K562 (cell line): ENCODE data around the gene CTAG1B. TPM values are rescaled to one million over a fixed set of nuclear protein-coding genes. Genes with fewer than 3 reads are reported as not detected.

ENCODE experiments used
- ATAC-seq: fragments of 200-7000 bp; cut with Tn5 transposase; 3 replicates; pipeline ENCODE4 v1.9.1; 2020; ENCODE audit warnings: moderate library complexity
- BruUV-seq: library from RNA; stranded (reverse); fragments of 400-500 nt; replicated peaks from 2 replicates; lab custom pipeline; 2021; lab: Mats Ljungman, UMichigan
- CTCF ChIA-PET: fragments of 300-600 bp; formaldehyde crosslinking; extraction: SDS; loops from one replicate; lab custom pipeline; 2021; ENCODE audit warnings: low intra/inter-chr PET ratio; lab: Yijun Ruan, JAX
- POLR2A ChIA-PET: fragments of 300-600, 350-650 bp; sonication (Branson Sonifier 250); formaldehyde crosslinking; extraction: SDS; loops from one replicate; lab custom pipeline; 2021; ENCODE audit warnings: antibody characterized with exemption, inconsistent platforms; lab: Yijun Ruan, JAX
- DNase-seq, 4 experiments: peaks; one replicate each; pipeline versions ENCODE4 v3.0.0 to v3.0.0-alpha.2; 2011 to 2018; ENCODE audit warnings: low spot score in 3 of 4, mixed read lengths in 3 of 4; ENCODE audit errors: extremely low read depth in 1 of 4
- FAIRE-seq: peaks from 2 replicates; lab custom pipeline; 2011; peaks lifted over from hg19 to GRCh38; lab: Jason Lieb, UNC
- H2AFZ ChIP-seq: 2 replicates; pipeline ENCODE4 v1.6.0; 2011; ENCODE audit warnings: low read depth, low read length, control low read depth, inconsistent platforms
- H3K27ac ChIP-seq: fragments of 200-600 bp; 3 replicates; pipeline ENCODE4 v1.8.0; 2011; ENCODE audit warnings: low read depth, mild to moderate bottlenecking, control low read depth, inconsistent platforms, low read length, moderate library complexity, mixed read lengths; ENCODE audit errors: extremely low read depth
- H3K27me3 ChIP-seq, 2 experiments: fragments of 300-600 bp in 1 of 2; 2 replicates in 1 of 2; 3 replicates in 1 of 2; pipeline versions ENCODE4 v1.6.0 to v1.8.0; 2011; ENCODE audit warnings: inconsistent platforms in 2 of 2, low read length in 2 of 2, mild to moderate bottlenecking in 1 of 2, mixed read lengths in 1 of 2, moderate library complexity in 1 of 2; ENCODE audit not compliant: control insufficient read depth in 2 of 2, insufficient read depth in 2 of 2
- H3K36me3 ChIP-seq: fragments of 300-600 bp; 3 replicates; pipeline ENCODE4 v1.8.0; 2011; ENCODE audit warnings: mild to moderate bottlenecking, low read length, inconsistent platforms; ENCODE audit not compliant: control insufficient read depth, insufficient read depth
- H3K4me1 ChIP-seq, 2 experiments: fragments of 200-600 bp in 1 of 2; replicated peaks in 1 of 2; 2 replicates in 1 of 2; 3 replicates in 1 of 2; pipeline versions ENCODE4 v1.5.1 to v1.8.0; 2011; ENCODE audit warnings: inconsistent platforms in 2 of 2, low read length in 2 of 2, mild to moderate bottlenecking in 1 of 2, mixed read lengths in 1 of 2, moderate library complexity in 1 of 2; ENCODE audit not compliant: control insufficient read depth in 2 of 2, insufficient read depth in 2 of 2
- H3K4me2 ChIP-seq: 2 replicates; pipeline ENCODE4 v1.6.1; 2011; ENCODE audit warnings: low read length, control low read depth, inconsistent platforms, mixed read lengths; ENCODE audit not compliant: insufficient read depth
- H3K4me3 ChIP-seq: fragments of 200-600 bp; sonication (generic), shearing (Covaris generic); 2 replicates; pipeline ENCODE4 v1.5.1; 2016; ENCODE audit warnings: control low read depth, inconsistent platforms
- H3K79me2 ChIP-seq: fragments of 200-600 bp; 3 replicates; pipeline ENCODE4 v1.8.0; 2011; ENCODE audit warnings: low read length, inconsistent platforms; ENCODE audit not compliant: control insufficient read depth, insufficient read depth
- H3K9ac ChIP-seq, 2 experiments: 2 replicates each; pipeline versions ENCODE4 v1.6.0 to v1.6.1; 2011; ENCODE audit warnings: low read depth in 2 of 2, low read length in 2 of 2, control low read depth in 1 of 2, inconsistent platforms in 1 of 2, mild to moderate bottlenecking in 1 of 2, mixed read lengths in 1 of 2; ENCODE audit not compliant: insufficient read depth in 1 of 2
- H3K9me1 ChIP-seq: one replicate; pipeline ENCODE4 v1.6.0; 2011; ENCODE audit warnings: inconsistent platforms, mild to moderate bottlenecking, low read length, moderate library complexity; ENCODE audit not compliant: control insufficient read depth, insufficient read depth
- H3K9me3 ChIP-seq: replicated peaks from 2 replicates; pipeline ENCODE4 v1.5.1; 2011; ENCODE audit warnings: low read depth, low read length, inconsistent platforms; ENCODE audit not compliant: control insufficient read depth, insufficient read depth
- H4K20me1 ChIP-seq: replicated peaks from 2 replicates; pipeline ENCODE4 v1.6.1; 2011; ENCODE audit warnings: low read length, inconsistent platforms, mixed read lengths; ENCODE audit not compliant: control insufficient read depth, insufficient read depth
- ARID4B ChIP-seq: sonication (generic); formaldehyde crosslinking; IDR thresholded peaks from 2 replicates; pipeline ENCODE4 v1.8.0; 2022; ENCODE audit warnings: mild to moderate bottlenecking, missing genetic modification reagents
- CTCF ChIP-seq, 3 experiments: IDR thresholded peaks in 2 of 3; conservative IDR thresholded peaks in 1 of 3; 2 replicates each; pipeline ENCODE4 v1.5.1; 2011 to 2012; ENCODE audit warnings: low read length in 3 of 3, mild to moderate bottlenecking in 3 of 3, control low read depth in 2 of 3, improper control_type of control experiment in 1 of 3, inconsistent platforms in 1 of 3, low read depth in 1 of 3, mixed read lengths in 1 of 3, moderate library complexity in 1 of 3; ENCODE audit not compliant: insufficient read depth in 2 of 3
- HMGXB4 ChIP-seq: sonication (generic); formaldehyde crosslinking; IDR thresholded peaks from 2 replicates; pipeline ENCODE4 v1.8.1; 2023; ENCODE audit warnings: mild to moderate bottlenecking, missing genetic modification reagents
- MEF2D ChIP-seq: conservative IDR thresholded peaks from 2 replicates; pipeline ENCODE4 v1.6.1; 2016; ENCODE audit warnings: low read depth, missing genetic modification characterization, missing compliant biosample characterization
- ZNF197 ChIP-seq: fragments of 200-800 bp; sonication (Bioruptor generic); IDR thresholded peaks from 2 replicates; pipeline ENCODE4 v1.6.1; 2016; ENCODE audit warnings: low read depth, missing genetic modification characterization, missing compliant biosample characterization
- ZNF79 ChIP-seq: fragments of 250-450 bp; sonication (Bioruptor Pico); IDR thresholded peaks from 2 replicates; pipeline ENCODE4 v1.4.0; 2020; ENCODE audit warnings: low read depth, mild to moderate bottlenecking, moderate library complexity
- WGBS: fragments of 100-300 bp; shearing (Covaris generic); methylation state at CpG from one replicate; pipeline ENCODE4 v1.1.6; 2016; ENCODE audit warnings: low coverage, mixed read lengths; ENCODE audit not compliant: insufficient coverage; ENCODE audit errors: missing lambda C conversion rate; 5-methylcytosine and 5-hydroxymethylcytosine counted together
- in situ Hi-C: fragments of 300-500 bp; cut with MboI; formaldehyde crosslinking; loops from 4 replicates; pipeline ENCODE4 v1.15.0; 2018; ENCODE audit warnings: inconsistent platforms, mixed read lengths
- intact Hi-C: fragments of 100-400 bp; cut with micrococcal nuclease; formaldehyde crosslinking; loops from 2 replicates; pipeline ENCODE4 v1.14.2; 2022
- polyA plus RNA-seq, 8 experiments: library from polyadenylated mRNA; depleted of rRNA in 4 of 8; stranded (reverse) in 5 of 8; unstranded in 3 of 8; fragments of >200 nt; fragmentation: Nextera tagmentation in 2 of 8; fragmentation: Illumina TruSeq in 1 of 8; extraction: Ambion mirVana in 2 of 8; extraction: Trizol in 1 of 8; gene quantifications; 2 replicates each; pipeline versions ENCODE4 v1.2.1 to v1.2.3, GENCODE V29; 2011 to 2014; ENCODE audit warnings: inconsistent platforms in 1 of 8, missing spikeins in 1 of 8
- total RNA-seq, 7 experiments: library from RNA; depleted of rRNA in 6 of 7; stranded (reverse); fragments of >200 nt in 6 of 7; fragmentation: Illumina TruSeq in 2 of 7; extraction: Trizol in 2 of 7; gene quantifications; 2 replicates each; pipeline versions ENCODE4 v1.2.1 to v1.2.3, GENCODE V29; 2011 to 2021; ENCODE audit warnings: low replicate concordance in 1 of 7
- TF ChIP-seq, protein P1 (sequence below): fragments of 150-350 bp; IDR thresholded peaks from 2 replicates; pipeline ENCODE4 v1.6.1; 2014; ENCODE audit warnings: low read depth, mild to moderate bottlenecking, low read length, borderline replicate concordance
- TF ChIP-seq, protein P2 (sequence below): fragments of 450-650 bp; IDR thresholded peaks from one replicate; pipeline ENCODE4 v1.6.1; 2018; ENCODE audit warnings: mild to moderate bottlenecking, moderate library complexity; ENCODE audit not compliant: partially characterized antibody

The CTAG1B gene
- total and polyA plus RNA-seq, 9 of the 15 experiments (the other 6 are each of a cell fraction or from before 2014, with no cell fraction given): not detected

- intact Hi-C loops: no loop called here
- Histone ChIP-seq H2AFZ (no peak overlapping the region), H3K4me3 (no peak overlapping the region), H3K9me1 (no peaks in the 10 kb centered on the region), H3K4me2 (no peak overlapping the region), H3K9ac (no peak overlapping the region), H3K4me1 (no peaks in the 10 kb centered on the region), H3K27me3 (peaks cover 14 to 28% of the 10 kb centered on the region in 2 experiments; a peak in 4 of 5 replicates), H4K20me1 (no peaks in the 10 kb centered on the region; the same call in 1 of the 2 replicates), H3K79me2 (no peaks in the 10 kb centered on the region), H3K27ac (no peak overlapping the region), H3K36me3 (no peaks in the 10 kb centered on the region), H3K9me3 (no peaks in the 10 kb centered on the region)
- DNase-seq (no peak), ATAC-seq (no peak), FAIRE-seq (no peak)
- in situ Hi-C loops: no loop called here
- no TSS peak for BruUV-seq
- 19% methylated on average over 6 of the region's 6 CpGs for WGBS
- POLR2A ChIA-PET: no interaction called here
- CTCF ChIA-PET: no interaction called here
- TF ChIP-seq ARID4B (CRISPR knock-in tag) (no peak), ZNF79 (CRISPR knock-in tag) (no peak), MEF2D (tag) (no peak), CTCF (IDR thresholded peaks at IDR 0.05 in 2 of 3, conservative IDR thresholded peaks at IDR 0.05 in 1 of 3; ENCODE audit: insufficient read depth in 2 of 3, low read depth in 1 of 3, low read length in 3 of 3) (no peak), ZNF197 (CRISPR knock-in tag) (no peak), HMGXB4 (no peak)
- TF ChIP-seq, protein P1, sequence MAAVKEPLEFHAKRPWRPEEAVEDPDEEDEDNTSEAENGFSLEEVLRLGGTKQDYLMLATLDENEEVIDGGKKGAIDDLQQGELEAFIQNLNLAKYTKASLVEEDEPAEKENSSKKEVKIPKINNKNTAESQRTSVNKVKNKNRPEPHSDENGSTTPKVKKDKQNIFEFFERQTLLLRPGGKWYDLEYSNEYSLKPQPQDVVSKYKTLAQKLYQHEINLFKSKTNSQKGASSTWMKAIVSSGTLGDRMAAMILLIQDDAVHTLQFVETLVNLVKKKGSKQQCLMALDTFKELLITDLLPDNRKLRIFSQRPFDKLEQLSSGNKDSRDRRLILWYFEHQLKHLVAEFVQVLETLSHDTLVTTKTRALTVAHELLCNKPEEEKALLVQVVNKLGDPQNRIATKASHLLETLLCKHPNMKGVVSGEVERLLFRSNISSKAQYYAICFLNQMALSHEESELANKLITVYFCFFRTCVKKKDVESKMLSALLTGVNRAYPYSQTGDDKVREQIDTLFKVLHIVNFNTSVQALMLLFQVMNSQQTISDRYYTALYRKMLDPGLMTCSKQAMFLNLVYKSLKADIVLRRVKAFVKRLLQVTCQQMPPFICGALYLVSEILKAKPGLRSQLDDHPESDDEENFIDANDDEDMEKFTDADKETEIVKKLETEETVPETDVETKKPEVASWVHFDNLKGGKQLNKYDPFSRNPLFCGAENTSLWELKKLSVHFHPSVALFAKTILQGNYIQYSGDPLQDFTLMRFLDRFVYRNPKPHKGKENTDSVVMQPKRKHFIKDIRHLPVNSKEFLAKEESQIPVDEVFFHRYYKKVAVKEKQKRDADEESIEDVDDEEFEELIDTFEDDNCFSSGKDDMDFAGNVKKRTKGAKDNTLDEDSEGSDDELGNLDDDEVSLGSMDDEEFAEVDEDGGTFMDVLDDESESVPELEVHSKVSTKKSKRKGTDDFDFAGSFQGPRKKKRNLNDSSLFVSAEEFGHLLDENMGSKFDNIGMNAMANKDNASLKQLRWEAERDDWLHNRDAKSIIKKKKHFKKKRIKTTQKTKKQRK: no peak
- TF ChIP-seq, protein P2, sequence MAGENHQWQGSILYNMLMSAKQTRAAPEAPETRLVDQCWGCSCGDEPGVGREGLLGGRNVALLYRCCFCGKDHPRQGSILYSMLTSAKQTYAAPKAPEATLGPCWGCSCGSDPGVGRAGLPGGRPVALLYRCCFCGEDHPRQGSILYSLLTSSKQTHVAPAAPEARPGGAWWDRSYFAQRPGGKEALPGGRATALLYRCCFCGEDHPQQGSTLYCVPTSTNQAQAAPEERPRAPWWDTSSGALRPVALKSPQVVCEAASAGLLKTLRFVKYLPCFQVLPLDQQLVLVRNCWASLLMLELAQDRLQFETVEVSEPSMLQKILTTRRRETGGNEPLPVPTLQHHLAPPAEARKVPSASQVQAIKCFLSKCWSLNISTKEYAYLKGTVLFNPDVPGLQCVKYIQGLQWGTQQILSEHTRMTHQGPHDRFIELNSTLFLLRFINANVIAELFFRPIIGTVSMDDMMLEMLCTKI: no peak
Observed at GRCh38 chrX:154607370-154607769, 11.7 kb downstream of the CTAG1B start.
